ENCODE results near the gene FUT7. TPM values are rescaled to one million over a fixed set of nuclear protein-coding genes. Genes with fewer than 3 reads are reported as not detected.

Gene FUT7
- total and polyA plus RNA-seq, 2 of the 13 experiments (the other 11 are each of a cell fraction or from before 2014, with no cell fraction given): 0.05 TPM; not detected in 1

GRCh38 chr9:137046088-137046787 is 14.3 kb upstream of the FUT7 start, which contains the start of gene NPDC1 (continued):
- TF ChIP-seq CBX5 (CRISPR knock-in tag; IDR thresholded peaks at IDR 0.05; ENCODE audit: borderline replicate concordance): 0 out of 2 replicates have a peak, but pooled peaks have one; percentile 50
- no peak; the same call in 1 of the 2 replicates for TF ChIP-seq ZSCAN21 (CRISPR knock-in tag; IDR thresholded peaks at IDR 0.05; ENCODE audit: borderline replicate concordance)
- no peak for TF ChIP-seq ZSCAN20 (CRISPR knock-in tag; IDR thresholded peaks at IDR 0.05; ENCODE audit: borderline replicate concordance)
- no peak for TF ChIP-seq GABPA (IDR thresholded peaks at IDR 0.05; ENCODE audit: low read depth, low read length)
- 0 out of 2 replicates have a peak, but pooled peaks have one; percentile 28 for TF ChIP-seq GABPA (CRISPR knock-in tag; IDR thresholded peaks at IDR 0.05; ENCODE audit: low read depth)
- TF ChIP-seq ZNF879 (CRISPR knock-in tag; IDR thresholded peaks at IDR 0.05): 0 out of 2 replicates have a peak, but pooled peaks have one; percentile 50
- no peak for TF ChIP-seq ZFP82 (CRISPR knock-in tag; IDR thresholded peaks at IDR 0.05; ENCODE audit: borderline replicate concordance)
- no peak for TF ChIP-seq SOX6 (IDR thresholded peaks at IDR 0.05)
- TF ChIP-seq SOX6 (CRISPR knock-in tag; IDR thresholded peaks at IDR 0.05): peak; percentile 26; the same call in 1 of the 2 replicates
- peak; percentile 66 for TF ChIP-seq ZFX (CRISPR knock-in tag; IDR thresholded peaks at IDR 0.05; ENCODE audit: low read depth)
- peak; percentile 83 to 84 for TF ChIP-seq HMGXB4 (CRISPR knock-in tag; IDR thresholded peaks at IDR 0.05; ENCODE audit: borderline replicate concordance in 1 of 2, low read depth in 1 of 2)
- TF ChIP-seq RFXANK (CRISPR knock-in tag; IDR thresholded peaks at IDR 0.05): peak; percentile 71; the same call in 1 of the 2 replicates
- TF ChIP-seq ARID4A (CRISPR knock-in tag; IDR thresholded peaks at IDR 0.05; ENCODE audit: borderline replicate concordance): peak; percentile 88
- TF ChIP-seq CBX1 (IDR thresholded peaks at IDR 0.05; ENCODE audit: low read depth): no peak
- peak; percentile 58; the same call in 1 of the 2 replicates for TF ChIP-seq HDAC1 (CRISPR knock-in tag; IDR thresholded peaks at IDR 0.05)
- peak; percentile 68 for TF ChIP-seq HOXA3 (CRISPR knock-in tag; IDR thresholded peaks at IDR 0.05)
- TF ChIP-seq ZNF710 (CRISPR knock-in tag; IDR thresholded peaks at IDR 0.05; ENCODE audit: borderline replicate concordance): no peak
- TF ChIP-seq NKX3-1 (CRISPR knock-in tag; IDR thresholded peaks at IDR 0.05): peak; percentile 84
- no peak for TF ChIP-seq ZNF660 (CRISPR knock-in tag; IDR thresholded peaks at IDR 0.05; ENCODE audit: borderline replicate concordance, low read depth)
- TF ChIP-seq SAFB2 (CRISPR knock-in tag; IDR thresholded peaks at IDR 0.05; ENCODE audit: borderline replicate concordance, low read depth): peak; percentile 53; the same call in 1 of the 2 replicates
